Measurements from ENCODE around the gene C2orf78. TPM values are rescaled to one million over a fixed set of nuclear protein-coding genes. Genes with fewer than 3 reads are reported as not detected.
"Not testable (repeated sequence)": the region's sequence is repeated elsewhere in the genome, so short reads cannot be mapped to it uniquely, and the experiment has no call there.

C2orf78 gene
- total RNA-seq, 4 donors from 2014 or later, result not detected

GRCh38 chr2:73779467-73780236 lies 4.3 kb upstream of the C2orf78 start, which contains the start of gene DUSP11:
TSS of gene DUSP11 (minus strand) at chr2:73780103. CDS start at chr2:73779974, 129 bp downstream.
- TF ChIP-seq POLR2AphosphoS5 (IDR thresholded peaks at IDR 0.05), result peak in 2 of 3 donors; percentile 16 to 55
- TF ChIP-seq CTCF (IDR thresholded peaks at IDR 0.05), result peak; percentile 67 to 91
- peak; percentile 53 to 76 for TF ChIP-seq POLR2A (IDR thresholded peaks at IDR 0.05)
- no peak for TF ChIP-seq EP300 (IDR thresholded peaks at IDR 0.05)
- WGBS, result 0% methylated on average over 27 of the region's 40 CpGs
- peaks cover 8% of the 10 kb centered on the region for H3K36me3 ChIP-seq
- no peaks in the 10 kb centered on the region for H3K27me3 ChIP-seq
- H3K4me1 ChIP-seq, result peaks cover 35% of the 10 kb centered on the region
- DNase-seq (ENCODE audit: low spot score in 2 of 2), result peak; percentile 95 to 97
- peak within 1 kb of the TSS; percentile 96 for H3K4me3 ChIP-seq
- H3K9me3 ChIP-seq, result no peaks in the 10 kb centered on the region
- H3K27ac ChIP-seq, result peak within 1 kb of the TSS; percentile 95

GRCh38 chr2:73780237-73780582 lies 3.8 kb upstream of the C2orf78 start:
- no peak for DNase-seq (ENCODE audit: low spot score in 2 of 2)
- peak overlapping the region; percentile 96 for H3K4me3 ChIP-seq
- H3K27ac ChIP-seq, result peak overlapping the region; percentile 95
- WGBS, result 3% methylated on average over 7 of the region's 7 CpGs
- TF ChIP-seq POLR2AphosphoS5 (IDR thresholded peaks at IDR 0.05) (no peak), CTCF (IDR thresholded peaks at IDR 0.05) (no peak)
- H3K9me3 ChIP-seq, result no peaks in the 10 kb centered on the region
- peaks cover 35% of the 10 kb centered on the region for H3K4me1 ChIP-seq
- H3K27me3 ChIP-seq, result no peaks in the 10 kb centered on the region
- H3K36me3 ChIP-seq, result peaks cover 5% of the 10 kb centered on the region

- not testable (repeated sequence) for DNase-seq (ENCODE audit: low spot score in 2 of 2); H3K4me3 ChIP-seq; H3K27ac ChIP-seq; H3K9me3 ChIP-seq; H3K27me3 ChIP-seq; H3K36me3 ChIP-seq
- WGBS, result 75% methylated on average over 15 of the region's 15 CpGs
- peaks cover 15% of the 10 kb centered on the region for H3K4me1 ChIP-seq
Measured at GRCh38 chr2:73783402-73783801, 581 bp upstream of the C2orf78 start.

- peaks cover 16% of the 10 kb centered on the region for H3K27me3 ChIP-seq
- H3K36me3 ChIP-seq, result no peaks in the 10 kb centered on the region
- H3K4me1 ChIP-seq, result no peaks in the 10 kb centered on the region
- TF ChIP-seq POLR2AphosphoS5 (IDR thresholded peaks at IDR 0.05) (no peak), POLR2A (IDR thresholded peaks at IDR 0.05) (no peak), EP300 (IDR thresholded peaks at IDR 0.05) (no peak), CTCF (IDR thresholded peaks at IDR 0.05) (no peak)
- H3K4me3 ChIP-seq, result no peak overlapping the region
- H3K27ac ChIP-seq, result no peak overlapping the region
- no peaks in the 10 kb centered on the region for H3K9me3 ChIP-seq
- no peak for DNase-seq (ENCODE audit: low spot score in 2 of 2)
Measured at GRCh38 chr2:73811878-73812277, 27.9 kb downstream of the C2orf78 start.

- no peak for DNase-seq (ENCODE audit: low spot score in 2 of 2)
- TF ChIP-seq POLR2A (IDR thresholded peaks at IDR 0.05) (no peak), POLR2AphosphoS5 (IDR thresholded peaks at IDR 0.05) (no peak), CTCF (IDR thresholded peaks at IDR 0.05) (no peak), EP300 (IDR thresholded peaks at IDR 0.05) (no peak)
- no peak overlapping the region for H3K27ac ChIP-seq
- H3K4me3 ChIP-seq, result no peak overlapping the region
- H3K9me3 ChIP-seq, result no peaks in the 10 kb centered on the region
- no peaks in the 10 kb centered on the region for H3K4me1 ChIP-seq
- peaks cover 16% of the 10 kb centered on the region for H3K27me3 ChIP-seq
- no peaks in the 10 kb centered on the region for H3K36me3 ChIP-seq
Measured at GRCh38 chr2:73812635-73813034, 28.7 kb downstream of the C2orf78 start.

- 81% methylated on average over 15 of the region's 18 CpGs for WGBS
Measured at GRCh38 chr2:73818296-73818695, 34.3 kb downstream of the C2orf78 start.

More at GRCh38 chr2:73818296-73818695, 34.3 kb downstream of the C2orf78 start:
- H3K4me3 ChIP-seq, result no peak overlapping the region
- no peaks in the 10 kb centered on the region for H3K36me3 ChIP-seq
- H3K27me3 ChIP-seq, result peaks cover 20% of the 10 kb centered on the region
- no peaks in the 10 kb centered on the region for H3K9me3 ChIP-seq
- DNase-seq (ENCODE audit: low spot score in 2 of 2), result no peak
- H3K4me1 ChIP-seq, result no peaks in the 10 kb centered on the region
- TF ChIP-seq POLR2A (IDR thresholded peaks at IDR 0.05) (no peak), POLR2AphosphoS5 (IDR thresholded peaks at IDR 0.05) (no peak), CTCF (IDR thresholded peaks at IDR 0.05) (no peak), EP300 (IDR thresholded peaks at IDR 0.05) (no peak)
- no peak overlapping the region for H3K27ac ChIP-seq
